ENCODE results near the gene SLC34A2.

SLC34A2 gene

GRCh38 chr4:25628451-25628850 lies 27.2 kb upstream of the SLC34A2 start:
- TF ChIP-seq CTCF (conservative IDR thresholded peaks at IDR 0.05), result no peak
- no peak overlapping the region for H3K27ac ChIP-seq

GRCh38 chr4:25632135-25632534 lies 23.5 kb upstream of the SLC34A2 start:
- H3K27ac ChIP-seq, result no peak overlapping the region

GRCh38 chr4:25633541-25633940 lies 22.1 kb upstream of the SLC34A2 start:
- TF ChIP-seq CTCF (conservative IDR thresholded peaks at IDR 0.05), result no peak
- H3K27ac ChIP-seq, result no peak overlapping the region

More at GRCh38 chr4:25632135-25632534, 23.5 kb upstream of the SLC34A2 start:
- TF ChIP-seq CTCF (conservative IDR thresholded peaks at IDR 0.05), result no peak

- no peak for TF ChIP-seq CTCF (conservative IDR thresholded peaks at IDR 0.05)
- no peak overlapping the region for H3K27ac ChIP-seq
These were observed 20.1 kb upstream of the SLC34A2 start for GRCh38 chr4:25635501-25635900.

- no peak overlapping the region for H3K27ac ChIP-seq
- no peak for TF ChIP-seq CTCF (conservative IDR thresholded peaks at IDR 0.05)
These were observed 17.9 kb upstream of the SLC34A2 start for GRCh38 chr4:25637581-25638220.

GRCh38 chr4:25638221-25638601 lies 17.4 kb upstream of the SLC34A2 start:
- H3K27ac ChIP-seq, result no peak overlapping the region
- TF ChIP-seq CTCF (conservative IDR thresholded peaks at IDR 0.05), result no peak

- H3K27ac ChIP-seq, result no peak overlapping the region
- no peak for TF ChIP-seq CTCF (conservative IDR thresholded peaks at IDR 0.05)
These were observed 16.8 kb upstream of the SLC34A2 start for GRCh38 chr4:25638806-25639205.

Data from VCaP (cell line).